GM12891 (cell line): ENCODE measurements around the gene BTG4.

ENCODE experiments used
- PAX5 ChIP-seq: IDR thresholded peaks from 2 replicates; pipeline ENCODE4 v1.6.1; 2011; ENCODE audit warnings: low read length, moderate library complexity, mild to moderate bottlenecking; ENCODE audit not compliant: insufficient read depth, severe bottlenecking
- POLR2A ChIP-seq: IDR thresholded peaks from 2 replicates; pipeline ENCODE4 v1.6.1; 2011; ENCODE audit warnings: low read depth, low read length, control low read depth
- POLR2AphosphoS5 ChIP-seq: IDR thresholded peaks from 2 replicates; pipeline ENCODE4 v1.6.1; 2011; ENCODE audit warnings: low read depth, low read length, control low read depth
- POU2F2 ChIP-seq: IDR thresholded peaks from 2 replicates; pipeline ENCODE4 v1.6.1; 2011; ENCODE audit warnings: low read depth, mild to moderate bottlenecking, control low read depth, low read length, moderate library complexity
- TAF1 ChIP-seq: IDR thresholded peaks from 2 replicates; pipeline ENCODE4 v1.6.1; 2011; ENCODE audit warnings: low read depth, low read length, control low read depth

DNA sequence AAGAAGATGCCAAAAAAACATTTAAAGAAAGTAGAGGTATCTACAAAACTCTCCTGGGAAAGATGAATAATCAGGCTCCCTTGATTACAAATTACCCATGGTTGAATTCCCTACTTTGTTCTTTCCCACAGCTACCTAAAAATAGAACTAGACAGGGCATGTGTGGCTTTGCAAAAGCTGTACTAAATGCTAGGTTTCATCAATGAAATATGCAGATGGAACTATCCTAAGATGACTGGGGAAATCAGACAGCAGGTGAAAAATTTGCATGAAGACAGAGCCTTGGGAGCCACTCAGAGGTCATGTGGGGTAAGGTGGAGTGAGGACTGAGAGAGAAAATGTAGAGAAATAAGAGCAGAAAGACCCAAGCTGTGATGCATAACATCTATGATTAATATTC is 43.1 kb upstream of the BTG4 start:
- TF ChIP-seq PAX5, result no peak
- TF ChIP-seq POLR2AphosphoS5, result no peak
- no peak for TF ChIP-seq POLR2A
- no peak for TF ChIP-seq TAF1
- no peak for TF ChIP-seq POU2F2
